ACC112 (cell line): ENCODE results near the gene CNKSR2.

Source experiments
- H2AFZ ChIP-seq: fragments of 200-600 bp; sonication (generic); one replicate; pipeline ENCODE4 v1.6.0; 2017; ENCODE audit warnings: antibody characterized with exemption, low read length; ENCODE audit not compliant: unreplicated experiment
- H3K27ac ChIP-seq: fragments of 200-600 bp; sonication (generic); 2 replicates; pipeline ENCODE4 v1.5.1; 2014; ENCODE audit warnings: low read depth, mild to moderate bottlenecking, antibody characterized with exemption, low read length, moderate library complexity
- H3K27me3 ChIP-seq: fragments of 200-600 bp; sonication (generic); 2 replicates; pipeline ENCODE4 v1.6.1; 2014; ENCODE audit warnings: mild to moderate bottlenecking, antibody characterized with exemption, low read length, moderate library complexity, mixed read lengths; ENCODE audit not compliant: insufficient read depth
- H3K36me3 ChIP-seq: fragments of 200-600 bp; sonication (generic); 2 replicates; pipeline ENCODE4 v1.6.1; 2016; ENCODE audit warnings: mild to moderate bottlenecking, antibody characterized with exemption, low read length, moderate library complexity, mixed read lengths; ENCODE audit not compliant: insufficient read depth
- H3K4me1 ChIP-seq: fragments of 200-600 bp; sonication (generic); one replicate; pipeline ENCODE4 v1.6.1; 2016; ENCODE audit warnings: low read length, mixed read lengths; ENCODE audit not compliant: insufficient read depth, unreplicated experiment, control insufficient read depth
- H3K4me3 ChIP-seq: fragments of 200-600 bp; sonication (generic); 2 replicates; pipeline ENCODE4 v1.5.1; 2014; ENCODE audit warnings: mild to moderate bottlenecking, low read depth, low read length
- H3K79me2 ChIP-seq: fragments of 200-600 bp; sonication (generic); one replicate; pipeline ENCODE4 v1.6.0; 2016; ENCODE audit warnings: low read length; ENCODE audit not compliant: control insufficient read depth, unreplicated experiment, insufficient read depth

Gene CNKSR2

GRCh38 chrX:21383546-21383945 is 9.3 kb downstream of the CNKSR2 start:
- Histone ChIP-seq H3K4me1 (peaks cover 4% of the 10 kb centered on the region), H3K4me3 (no peak overlapping the region), H3K79me2 (no peaks in the 10 kb centered on the region), H3K36me3 (no peaks in the 10 kb centered on the region), H3K27ac (no peak overlapping the region), H3K27me3 (no peaks in the 10 kb centered on the region), H2AFZ (no peak overlapping the region)

GRCh38 chrX:21384178-21384577 is 10.0 kb downstream of the CNKSR2 start:
- H3K4me3 ChIP-seq: no peak overlapping the region
- no peaks in the 10 kb centered on the region for H3K79me2 ChIP-seq
- H3K36me3 ChIP-seq: no peaks in the 10 kb centered on the region
- H2AFZ ChIP-seq: no peak overlapping the region
- no peak overlapping the region for H3K27ac ChIP-seq
- no peaks in the 10 kb centered on the region for H3K4me1 ChIP-seq
- no peaks in the 10 kb centered on the region for H3K27me3 ChIP-seq

GRCh38 chrX:21394792-21395191 is 20.6 kb downstream of the CNKSR2 start:
- Histone ChIP-seq H3K27me3 (no peaks in the 10 kb centered on the region), H3K27ac (no peak overlapping the region), H2AFZ (no peak overlapping the region), H3K4me1 (no peaks in the 10 kb centered on the region), H3K36me3 (no peaks in the 10 kb centered on the region), H3K4me3 (no peak overlapping the region), H3K79me2 (no peaks in the 10 kb centered on the region)

- Histone ChIP-seq H3K27me3 (no peaks in the 10 kb centered on the region), H3K4me3 (no peak overlapping the region), H3K4me1 (no peaks in the 10 kb centered on the region), H2AFZ (no peak overlapping the region), H3K79me2 (no peaks in the 10 kb centered on the region), H3K36me3 (no peaks in the 10 kb centered on the region), H3K27ac (no peak overlapping the region)
Observed at GRCh38 chrX:21398426-21398825, 24.2 kb downstream of the CNKSR2 start.

GRCh38 chrX:21400408-21401121 is 26.3 kb downstream of the CNKSR2 start:
- H3K27ac ChIP-seq: no peak overlapping the region

GRCh38 chrX:21408307-21408706 is 34.1 kb downstream of the CNKSR2 start:
- Histone ChIP-seq H3K27me3 (no peaks in the 10 kb centered on the region), H3K36me3 (no peaks in the 10 kb centered on the region), H3K27ac (no peak overlapping the region), H3K4me3 (no peak overlapping the region), H2AFZ (no peak overlapping the region), H3K4me1 (no peaks in the 10 kb centered on the region), H3K79me2 (no peaks in the 10 kb centered on the region)

More at GRCh38 chrX:21400408-21401121, 26.3 kb downstream of the CNKSR2 start:
- Histone ChIP-seq H2AFZ (no peak overlapping the region), H3K27me3 (no peaks in the 10 kb centered on the region), H3K79me2 (no peaks in the 10 kb centered on the region), H3K36me3 (no peaks in the 10 kb centered on the region), H3K4me1 (no peaks in the 10 kb centered on the region), H3K4me3 (no peak overlapping the region)

GRCh38 chrX:21408788-21409187 is 34.6 kb downstream of the CNKSR2 start:
- Histone ChIP-seq H3K4me3 (no peak overlapping the region), H2AFZ (no peak overlapping the region), H3K79me2 (no peaks in the 10 kb centered on the region), H3K27me3 (no peaks in the 10 kb centered on the region), H3K27ac (no peak overlapping the region), H3K36me3 (no peaks in the 10 kb centered on the region), H3K4me1 (no peaks in the 10 kb centered on the region)

GRCh38 chrX:21412029-21412428 is 37.8 kb downstream of the CNKSR2 start:
- Histone ChIP-seq H3K4me1 (no peaks in the 10 kb centered on the region), H3K36me3 (no peaks in the 10 kb centered on the region), H2AFZ (no peak overlapping the region), H3K4me3 (no peak overlapping the region), H3K27me3 (no peaks in the 10 kb centered on the region), H3K79me2 (no peaks in the 10 kb centered on the region), H3K27ac (no peak overlapping the region)

GRCh38 chrX:21412883-21413282 is 38.7 kb downstream of the CNKSR2 start:
- Histone ChIP-seq H3K4me3 (no peak overlapping the region), H3K36me3 (no peaks in the 10 kb centered on the region), H3K79me2 (no peaks in the 10 kb centered on the region), H2AFZ (no peak overlapping the region), H3K27me3 (no peaks in the 10 kb centered on the region), H3K4me1 (no peaks in the 10 kb centered on the region), H3K27ac (no peak overlapping the region)

- no peaks in the 10 kb centered on the region for H3K27me3 ChIP-seq
- no peaks in the 10 kb centered on the region for H3K36me3 ChIP-seq
- H3K4me3 ChIP-seq: no peak overlapping the region
- no peaks in the 10 kb centered on the region for H3K4me1 ChIP-seq
- no peaks in the 10 kb centered on the region for H3K79me2 ChIP-seq
- H3K27ac ChIP-seq: no peak overlapping the region
- no peak overlapping the region for H2AFZ ChIP-seq
Observed at GRCh38 chrX:21427086-21427485, 52.9 kb downstream of the CNKSR2 start.

- H3K27ac ChIP-seq: no peak overlapping the region
- H3K27me3 ChIP-seq: no peaks in the 10 kb centered on the region
- no peaks in the 10 kb centered on the region for H3K79me2 ChIP-seq
- no peaks in the 10 kb centered on the region for H3K36me3 ChIP-seq
- no peak overlapping the region for H2AFZ ChIP-seq
- H3K4me1 ChIP-seq: no peaks in the 10 kb centered on the region
- no peak overlapping the region for H3K4me3 ChIP-seq
Observed at GRCh38 chrX:21437036-21437435, 62.8 kb downstream of the CNKSR2 start.
